Parathyroid adenoma (tissue), 2 donors: Measurements from ENCODE around the gene SORCS3.
A peak's percentile ranks its signal among the peaks of the same experiment; 100 is the strongest.

Experiments used
- H2AFZ ChIP-seq: fragments of 300-600 bp; sonication (generic); one replicate; pipeline ENCODE4 v1.7.0; 2017; ENCODE audit warnings: antibody characterized with exemption, mild to moderate bottlenecking
- H3K27ac ChIP-seq: fragments of 300-600 bp; sonication (generic); one replicate; pipeline ENCODE4 v1.7.0; 2017
- H3K27me3 ChIP-seq: fragments of 300-600 bp; sonication (generic); one replicate; pipeline ENCODE4 v1.7.0; 2017; ENCODE audit warnings: low read length; ENCODE audit not compliant: control insufficient read depth, insufficient read depth
- H3K36me3 ChIP-seq: fragments of 300-600 bp; sonication (generic); one replicate; pipeline ENCODE4 v1.7.0; 2017; ENCODE audit warnings: low read length; ENCODE audit not compliant: control insufficient read depth, insufficient read depth
- H3K4me1 ChIP-seq: fragments of 300-600 bp; sonication (generic); one replicate; pipeline ENCODE4 v1.7.0; 2017; ENCODE audit warnings: control low read depth
- H3K4me2 ChIP-seq: fragments of 300-600 bp; sonication (generic); one replicate; pipeline ENCODE4 v1.7.0; 2017; ENCODE audit warnings: low read length
- H3K4me3 ChIP-seq: fragments of 300-600 bp; sonication (generic); one replicate; pipeline ENCODE4 v1.7.0; 2017; ENCODE audit warnings: low read depth, low read length
- H3K79me2 ChIP-seq: fragments of 300-600 bp; sonication (generic); one replicate; pipeline ENCODE4 v1.7.0; 2017; ENCODE audit warnings: control low read depth
- H3K9ac ChIP-seq: fragments of 300-600 bp; sonication (generic); one replicate; pipeline ENCODE4 v1.7.0; 2017; ENCODE audit warnings: mild to moderate bottlenecking
- H3K9me3 ChIP-seq: fragments of 300-600 bp; sonication (generic); one replicate; pipeline ENCODE4 v1.7.0; 2017; ENCODE audit warnings: low read length; ENCODE audit not compliant: control insufficient read depth
- TF ChIP-seq, protein P1 (sequence below): fragments of 300-600 bp; sonication (generic); IDR thresholded peaks from one replicate; pipeline ENCODE4 v1.7.0; 2017; ENCODE audit warnings: antibody characterized with exemption, mild to moderate bottlenecking
- donor health status: primary hyperparathyroidism.

The SORCS3 gene

GRCh38 chr10:104735036-104735756 is 94.1 kb downstream of the SORCS3 start:
- Histone ChIP-seq H3K27ac (no peak overlapping the region), H3K79me2 (no peaks in the 10 kb centered on the region), H3K4me1 (no peaks in the 10 kb centered on the region), H3K27me3 (no peaks in the 10 kb centered on the region), H3K4me2 (peak overlapping the region; percentile 15), H2AFZ (no peak overlapping the region), H3K4me3 (no peak overlapping the region), H3K9ac (no peak overlapping the region), H3K9me3 (no peaks in the 10 kb centered on the region), H3K36me3 (no peaks in the 10 kb centered on the region)
- TF ChIP-seq, protein P1, sequence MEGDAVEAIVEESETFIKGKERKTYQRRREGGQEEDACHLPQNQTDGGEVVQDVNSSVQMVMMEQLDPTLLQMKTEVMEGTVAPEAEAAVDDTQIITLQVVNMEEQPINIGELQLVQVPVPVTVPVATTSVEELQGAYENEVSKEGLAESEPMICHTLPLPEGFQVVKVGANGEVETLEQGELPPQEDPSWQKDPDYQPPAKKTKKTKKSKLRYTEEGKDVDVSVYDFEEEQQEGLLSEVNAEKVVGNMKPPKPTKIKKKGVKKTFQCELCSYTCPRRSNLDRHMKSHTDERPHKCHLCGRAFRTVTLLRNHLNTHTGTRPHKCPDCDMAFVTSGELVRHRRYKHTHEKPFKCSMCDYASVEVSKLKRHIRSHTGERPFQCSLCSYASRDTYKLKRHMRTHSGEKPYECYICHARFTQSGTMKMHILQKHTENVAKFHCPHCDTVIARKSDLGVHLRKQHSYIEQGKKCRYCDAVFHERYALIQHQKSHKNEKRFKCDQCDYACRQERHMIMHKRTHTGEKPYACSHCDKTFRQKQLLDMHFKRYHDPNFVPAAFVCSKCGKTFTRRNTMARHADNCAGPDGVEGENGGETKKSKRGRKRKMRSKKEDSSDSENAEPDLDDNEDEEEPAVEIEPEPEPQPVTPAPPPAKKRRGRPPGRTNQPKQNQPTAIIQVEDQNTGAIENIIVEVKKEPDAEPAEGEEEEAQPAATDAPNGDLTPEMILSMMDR = no peak

- H3K9ac ChIP-seq = no peak overlapping the region
- H3K79me2 ChIP-seq = no peaks in the 10 kb centered on the region
- TF ChIP-seq, protein P1 = no peak
- no peak overlapping the region for H3K4me3 ChIP-seq
- H3K4me2 ChIP-seq = no peak overlapping the region
- no peaks in the 10 kb centered on the region for H3K4me1 ChIP-seq
- H3K27ac ChIP-seq = no peak overlapping the region
- no peaks in the 10 kb centered on the region for H3K9me3 ChIP-seq
- no peaks in the 10 kb centered on the region for H3K36me3 ChIP-seq
- H3K27me3 ChIP-seq = no peaks in the 10 kb centered on the region
- no peak overlapping the region for H2AFZ ChIP-seq
Measured at GRCh38 chr10:104735757-104736391, 94.8 kb downstream of the SORCS3 start.

DNA sequence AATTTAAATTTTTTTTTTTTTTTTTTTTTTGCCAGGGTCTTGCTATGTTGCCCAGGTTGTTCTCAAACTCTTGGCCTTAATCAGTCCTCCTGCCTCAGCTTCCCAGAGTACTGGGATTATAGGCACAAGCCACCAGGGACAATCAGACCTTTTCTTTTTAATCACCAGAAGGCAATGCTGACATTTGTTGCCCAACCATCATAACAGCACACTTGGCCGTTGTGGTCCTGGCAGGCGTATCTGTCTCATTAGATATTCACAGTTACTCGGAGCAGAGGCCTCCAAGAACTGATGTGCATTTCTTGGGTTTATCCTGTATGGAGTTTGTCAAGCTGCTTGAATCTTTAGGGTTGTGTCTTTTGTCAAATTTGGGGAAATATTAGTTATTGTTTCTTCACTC is 100.0 kb downstream of the SORCS3 start:
- Histone ChIP-seq H3K9me3 (no peaks in the 10 kb centered on the region), H3K9ac (no peak overlapping the region), H3K79me2 (no peaks in the 10 kb centered on the region), H3K27me3 (no peaks in the 10 kb centered on the region), H3K4me3 (no peak overlapping the region), H3K4me2 (no peak overlapping the region), H2AFZ (no peak overlapping the region), H3K36me3 (no peaks in the 10 kb centered on the region), H3K27ac (no peak overlapping the region), H3K4me1 (no peaks in the 10 kb centered on the region)
- TF ChIP-seq, protein P1 = no peak

- no peaks in the 10 kb centered on the region for H3K4me1 ChIP-seq
- no peaks in the 10 kb centered on the region for H3K79me2 ChIP-seq
- no peaks in the 10 kb centered on the region for H3K9me3 ChIP-seq
- H3K4me3 ChIP-seq = no peak overlapping the region
- H3K4me2 ChIP-seq = no peak overlapping the region
- H2AFZ ChIP-seq = no peak overlapping the region
- H3K27ac ChIP-seq = no peak overlapping the region
- no peaks in the 10 kb centered on the region for H3K36me3 ChIP-seq
- H3K9ac ChIP-seq = no peak overlapping the region
- no peaks in the 10 kb centered on the region for H3K27me3 ChIP-seq
- TF ChIP-seq, protein P1 = no peak
Measured at GRCh38 chr10:104744052-104744451, 103.0 kb downstream of the SORCS3 start.
